Measurements from ENCODE around the gene ARHGDIA.

Gene ARHGDIA

GRCh38 chr17:81865358-81865732 lies 5.8 kb downstream of the ARHGDIA start:
- Histone ChIP-seq H3K4me1 (ENCODE audit: control insufficient read depth in 2 of 2, insufficient read depth in 1 of 2, low read depth in 1 of 2, low read length in 2 of 2) (peaks cover 13 to 21% of the 10 kb centered on the region in 2 donors), H2AFZ (ENCODE audit: low read length) (no peak overlapping the region), H3K9me3 (replicated peaks in 1 of 2; ENCODE audit: control insufficient read depth in 2 of 2, insufficient read depth in 1 of 2, low read depth in 1 of 2, low read length in 2 of 2) (no peaks in the 10 kb centered on the region), H3K27ac (replicated peaks; ENCODE audit: low read length) (no peak overlapping the region), H2AK5ac (ENCODE audit: low read depth, low read length) (no peak overlapping the region), H3K79me1 (ENCODE audit: low read depth, low read length) (peaks cover 26% of the 10 kb centered on the region), H2BK120ac (ENCODE audit: low read depth, low read length) (no peak overlapping the region), H3K23ac (ENCODE audit: low read depth, low read length, poor library complexity) (peak overlapping the region; percentile 80), H2BK15ac (ENCODE audit: low read length) (no peak overlapping the region), H3K4ac (ENCODE audit: low read length) (no peak overlapping the region), H3K4me3 (ENCODE audit: low read length in 2 of 2) (no peak overlapping the region), H2BK5ac (ENCODE audit: low read length) (peak overlapping the region; percentile 80), H4K91ac (ENCODE audit: low read depth, low read length, poor library complexity) (no peak overlapping the region), H3K18ac (ENCODE audit: low read length) (no peak overlapping the region), H3K36me3 (replicated peaks in 1 of 2; ENCODE audit: control insufficient read depth in 2 of 2, insufficient read depth in 2 of 2, low read length in 2 of 2) (peaks cover 37 to 74% of the 10 kb centered on the region in 2 donors), H3K27me3 (ENCODE audit: control insufficient read depth in 3 of 3, insufficient read depth in 3 of 3, low read depth in 1 of 3, low read length in 3 of 3) (no peaks in the 10 kb centered on the region), H3K4me2 (ENCODE audit: insufficient read depth, low read length, poor library complexity, severe bottlenecking) (no peak overlapping the region), H2BK12ac (ENCODE audit: low read length) (no peak overlapping the region), H4K8ac (ENCODE audit: low read depth, low read length) (no peak overlapping the region), H3K9ac (ENCODE audit: low read depth, low read length, poor library complexity) (no peak overlapping the region), H3K14ac (ENCODE audit: low read length) (no peak overlapping the region)
- DNase-seq (ENCODE audit: low spot score) = no peak
- WGBS, 2 donors (ENCODE audit: extremely low coverage in 2 of 2, insufficient read length in 2 of 2, insufficient replicate concordance in 1 of 2) = no CpG with 5 or more reads among the region's 8 CpGs

GRCh38 chr17:81863833-81864768 lies 7.0 kb downstream of the ARHGDIA start:
- H3K9ac ChIP-seq (ENCODE audit: low read depth, low read length, poor library complexity) = no peak overlapping the region
- H3K27ac ChIP-seq (replicated peaks; ENCODE audit: low read length) = no peak overlapping the region

GRCh38 chr17:81863123-81863675 lies 7.9 kb downstream of the ARHGDIA start:
- H4K91ac ChIP-seq (ENCODE audit: low read depth, low read length, poor library complexity) = no peak overlapping the region
- H3K18ac ChIP-seq (ENCODE audit: low read length) = no peak overlapping the region
- H3K4me3 ChIP-seq (ENCODE audit: low read length in 2 of 2) = no peak overlapping the region
- no peak overlapping the region for H2BK12ac ChIP-seq (ENCODE audit: low read length)
- no peak overlapping the region for H2BK120ac ChIP-seq (ENCODE audit: low read depth, low read length)
- H3K27ac ChIP-seq (replicated peaks; ENCODE audit: low read length) = no peak overlapping the region
- no peaks in the 10 kb centered on the region for H3K27me3 ChIP-seq (ENCODE audit: control insufficient read depth in 3 of 3, insufficient read depth in 3 of 3, low read depth in 1 of 3, low read length in 3 of 3)
- H3K79me1 ChIP-seq (ENCODE audit: low read depth, low read length) = peaks cover 33% of the 10 kb centered on the region
- H3K36me3 ChIP-seq (replicated peaks in 1 of 2; ENCODE audit: control insufficient read depth in 2 of 2, insufficient read depth in 2 of 2, low read length in 2 of 2) = peaks cover 33 to 67% of the 10 kb centered on the region in 2 donors
- H3K4me1 ChIP-seq (ENCODE audit: control insufficient read depth in 2 of 2, insufficient read depth in 1 of 2, low read depth in 1 of 2, low read length in 2 of 2) = peaks cover 10 to 13% of the 10 kb centered on the region in 2 donors
- H3K4me2 ChIP-seq (ENCODE audit: insufficient read depth, low read length, poor library complexity, severe bottlenecking) = no peak overlapping the region
- H4K8ac ChIP-seq (ENCODE audit: low read depth, low read length) = no peak overlapping the region
- no peak overlapping the region for H3K4ac ChIP-seq (ENCODE audit: low read length)
- no peak for DNase-seq (ENCODE audit: low spot score)
- no peak overlapping the region for H3K23ac ChIP-seq (ENCODE audit: low read depth, low read length, poor library complexity)
- H3K14ac ChIP-seq (ENCODE audit: low read length) = no peak overlapping the region
- no peaks in the 10 kb centered on the region for H3K9me3 ChIP-seq (replicated peaks in 1 of 2; ENCODE audit: control insufficient read depth in 2 of 2, insufficient read depth in 1 of 2, low read depth in 1 of 2, low read length in 2 of 2)
- H2AK5ac ChIP-seq (ENCODE audit: low read depth, low read length) = no peak overlapping the region
- no peak overlapping the region for H3K9ac ChIP-seq (ENCODE audit: low read depth, low read length, poor library complexity)
- H2BK5ac ChIP-seq (ENCODE audit: low read length) = no peak overlapping the region
- no CpG with 5 or more reads among the region's 6 CpGs for WGBS, 2 donors (ENCODE audit: extremely low coverage in 2 of 2, insufficient read length in 2 of 2, insufficient replicate concordance in 1 of 2)
- no peak overlapping the region for H2BK15ac ChIP-seq (ENCODE audit: low read length)
- no peak overlapping the region for H2AFZ ChIP-seq (ENCODE audit: low read length)

More at GRCh38 chr17:81863833-81864768, 7.0 kb downstream of the ARHGDIA start:
- Histone ChIP-seq H3K27me3 (ENCODE audit: control insufficient read depth in 3 of 3, insufficient read depth in 3 of 3, low read depth in 1 of 3, low read length in 3 of 3) (no peaks in the 10 kb centered on the region), H4K91ac (ENCODE audit: low read depth, low read length, poor library complexity) (no peak overlapping the region), H3K18ac (ENCODE audit: low read length) (no peak overlapping the region), H3K4ac (ENCODE audit: low read length) (no peak overlapping the region), H2AFZ (ENCODE audit: low read length) (no peak overlapping the region), H3K36me3 (replicated peaks in 1 of 2; ENCODE audit: control insufficient read depth in 2 of 2, insufficient read depth in 2 of 2, low read length in 2 of 2) (peaks cover 33 to 67% of the 10 kb centered on the region in 2 donors), H2BK12ac (ENCODE audit: low read length) (no peak overlapping the region), H3K23ac (ENCODE audit: low read depth, low read length, poor library complexity) (no peak overlapping the region), H2BK15ac (ENCODE audit: low read length) (no peak overlapping the region), H4K8ac (ENCODE audit: low read depth, low read length) (no peak overlapping the region), H2AK5ac (ENCODE audit: low read depth, low read length) (no peak overlapping the region), H3K9me3 (replicated peaks in 1 of 2; ENCODE audit: control insufficient read depth in 2 of 2, insufficient read depth in 1 of 2, low read depth in 1 of 2, low read length in 2 of 2) (no peaks in the 10 kb centered on the region), H3K4me2 (ENCODE audit: insufficient read depth, low read length, poor library complexity, severe bottlenecking) (no peak overlapping the region), H2BK120ac (ENCODE audit: low read depth, low read length) (no peak overlapping the region), H3K4me1 (ENCODE audit: control insufficient read depth in 2 of 2, insufficient read depth in 1 of 2, low read depth in 1 of 2, low read length in 2 of 2) (peaks cover 9 to 17% of the 10 kb centered on the region in 2 donors), H3K4me3 (ENCODE audit: low read length in 2 of 2) (no peak overlapping the region), H3K79me1 (ENCODE audit: low read depth, low read length) (peaks cover 26% of the 10 kb centered on the region), H2BK5ac (ENCODE audit: low read length) (peak overlapping the region; percentile 59), H3K14ac (ENCODE audit: low read length) (no peak overlapping the region)
- DNase-seq (ENCODE audit: low spot score) = no peak
- WGBS, 2 donors (ENCODE audit: extremely low coverage in 2 of 2, insufficient read length in 2 of 2, insufficient replicate concordance in 1 of 2) = no CpG with 5 or more reads among the region's 9 CpGs
